Fibroblast of lung (primary cell): ENCODE results near the gene MBNL1.

Experiments used
- EZH2 ChIP-seq: IDR thresholded peaks from 2 replicates; pipeline ENCODE4 v1.5.1; 2012; ENCODE audit warnings: low read length, control low read depth, mild to moderate bottlenecking; ENCODE audit errors: missing control alignments
- TF ChIP-seq, protein P1 (sequence below), 2 donors: IDR thresholded peaks in 1 of 2; conservative IDR thresholded peaks in 1 of 2; 1 replicate in 1 of 2; 2 replicates in 1 of 2; pipeline ENCODE4 v1.5.1; 2011 to 2012; ENCODE audit warnings: low read length in 2 of 2, control low read depth in 1 of 2, inconsistent platforms in 1 of 2, low read depth in 1 of 2, mild to moderate bottlenecking in 1 of 2

DNA sequence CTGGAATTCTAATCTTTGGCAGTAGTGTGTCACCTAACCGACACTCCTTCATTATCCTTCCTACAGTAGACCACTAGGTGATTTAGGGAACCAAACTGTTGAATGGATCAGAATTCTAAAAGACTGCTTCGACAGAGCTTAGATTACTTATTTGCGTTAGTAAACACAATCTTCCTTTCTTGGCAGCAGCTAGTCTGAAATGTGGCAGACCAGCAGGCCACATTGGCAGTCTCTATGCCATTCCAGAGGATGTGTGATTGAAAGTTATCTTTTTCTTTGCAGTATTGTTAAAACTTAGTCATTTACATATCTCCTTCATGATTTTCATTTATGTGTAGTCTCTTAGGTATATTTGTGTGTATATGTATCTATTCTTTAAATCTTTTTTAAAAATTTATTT lies 23.6 kb downstream of the MBNL1 start:
- TF ChIP-seq, protein P1, sequence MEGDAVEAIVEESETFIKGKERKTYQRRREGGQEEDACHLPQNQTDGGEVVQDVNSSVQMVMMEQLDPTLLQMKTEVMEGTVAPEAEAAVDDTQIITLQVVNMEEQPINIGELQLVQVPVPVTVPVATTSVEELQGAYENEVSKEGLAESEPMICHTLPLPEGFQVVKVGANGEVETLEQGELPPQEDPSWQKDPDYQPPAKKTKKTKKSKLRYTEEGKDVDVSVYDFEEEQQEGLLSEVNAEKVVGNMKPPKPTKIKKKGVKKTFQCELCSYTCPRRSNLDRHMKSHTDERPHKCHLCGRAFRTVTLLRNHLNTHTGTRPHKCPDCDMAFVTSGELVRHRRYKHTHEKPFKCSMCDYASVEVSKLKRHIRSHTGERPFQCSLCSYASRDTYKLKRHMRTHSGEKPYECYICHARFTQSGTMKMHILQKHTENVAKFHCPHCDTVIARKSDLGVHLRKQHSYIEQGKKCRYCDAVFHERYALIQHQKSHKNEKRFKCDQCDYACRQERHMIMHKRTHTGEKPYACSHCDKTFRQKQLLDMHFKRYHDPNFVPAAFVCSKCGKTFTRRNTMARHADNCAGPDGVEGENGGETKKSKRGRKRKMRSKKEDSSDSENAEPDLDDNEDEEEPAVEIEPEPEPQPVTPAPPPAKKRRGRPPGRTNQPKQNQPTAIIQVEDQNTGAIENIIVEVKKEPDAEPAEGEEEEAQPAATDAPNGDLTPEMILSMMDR (conservative IDR thresholded peaks at IDR 0.05 in 1 of 2, IDR thresholded peaks at IDR 0.05 in 1 of 2; ENCODE audit: low read depth in 1 of 2, low read length in 2 of 2): no peak
- no peak for TF ChIP-seq EZH2
